Activated naive CD4-positive, alpha-beta T cell treated with anti-CD3 and anti-CD28 coated beads for 36 hours (primary cell): ENCODE measurements around the gene ATG2B. TPM values are rescaled to one million over a fixed set of nuclear protein-coding genes. Genes with fewer than 3 reads are reported as not detected.

ENCODE experiments used
- CTCF ChIA-PET: fragments of 350-600 bp; sonication (Branson Sonifier 250); formaldehyde crosslinking; loops from one replicate; lab custom pipeline; 2021; ENCODE audit warnings: antibody characterized with exemption; lab: Charles Lee
- DNase-seq: peaks from one replicate; pipeline ENCODE4 v3.0.0-alpha.2; 2020
- H3K27ac Mint-ChIP-seq: one replicate; pipeline ENCODE4 v1.8.0; 2021; ENCODE audit warnings: mild to moderate bottlenecking, mixed read lengths
- H3K27me3 Mint-ChIP-seq: one replicate; pipeline ENCODE4 v1.8.0; 2021; ENCODE audit warnings: low read depth, mixed read lengths
- H3K36me3 Mint-ChIP-seq: one replicate; pipeline ENCODE4 v1.8.0; 2021; ENCODE audit warnings: low read depth, mixed read lengths
- H3K4me1 Mint-ChIP-seq: one replicate; pipeline ENCODE4 v1.8.0; 2021; ENCODE audit warnings: low read depth, mixed read lengths
- H3K4me3 Mint-ChIP-seq: one replicate; pipeline ENCODE4 v1.8.0; 2021; ENCODE audit warnings: mild to moderate bottlenecking, moderate library complexity, mixed read lengths
- H3K9me3 Mint-ChIP-seq: one replicate; pipeline ENCODE4 v1.8.0; 2021; ENCODE audit warnings: mixed read lengths
- intact Hi-C: fragments of 100-400 bp; cut with micrococcal nuclease; formaldehyde crosslinking; loops from one replicate; pipeline ENCODE4 v1.15.1; 2023
- total RNA-seq, 2 experiments: library from RNA; stranded (reverse); gene quantifications; one replicate each; pipeline ENCODE4 v1.2.3, GENCODE V29; 2021

The ATG2B gene
- total RNA-seq, 2 experiments from 2014 or later: 12.8 to 15.3 TPM

DNA sequence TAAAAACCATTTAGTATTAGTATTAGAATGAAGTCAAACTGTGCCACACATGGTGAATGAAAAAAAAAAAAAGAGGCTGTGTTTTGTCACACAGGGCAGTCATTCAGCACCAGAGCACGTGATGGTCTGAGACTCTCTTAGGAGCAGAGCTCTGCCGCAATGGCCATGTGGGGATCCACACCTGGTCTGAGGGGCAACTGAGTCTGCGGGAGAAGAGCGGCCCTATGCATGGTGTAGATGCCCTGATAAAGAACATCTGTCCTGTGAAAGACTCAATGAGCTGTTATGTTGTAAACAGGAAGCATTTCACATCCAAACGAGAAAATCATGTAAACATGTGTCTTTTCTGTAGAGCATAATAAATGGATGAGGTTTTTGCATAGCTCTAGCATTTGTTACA lies 119.4 kb downstream of the ATG2B start:
- CTCF ChIA-PET: interaction anchor here (1.5 kb wide), 1 partner anchor 249 kb away, joined by 4 read pairs; no protein-coding TSS in a partner anchor
- H3K4me3 Mint-ChIP-seq: no peak overlapping the region
- H3K36me3 Mint-ChIP-seq: no peaks in the 10 kb centered on the region
- intact Hi-C loops: no loop called here
- no peaks in the 10 kb centered on the region for H3K9me3 Mint-ChIP-seq
- no peak overlapping the region for H3K27ac Mint-ChIP-seq
- DNase-seq: no peak
- H3K4me1 Mint-ChIP-seq: no peaks in the 10 kb centered on the region
- peaks cover 5% of the 10 kb centered on the region for H3K27me3 Mint-ChIP-seq

DNA sequence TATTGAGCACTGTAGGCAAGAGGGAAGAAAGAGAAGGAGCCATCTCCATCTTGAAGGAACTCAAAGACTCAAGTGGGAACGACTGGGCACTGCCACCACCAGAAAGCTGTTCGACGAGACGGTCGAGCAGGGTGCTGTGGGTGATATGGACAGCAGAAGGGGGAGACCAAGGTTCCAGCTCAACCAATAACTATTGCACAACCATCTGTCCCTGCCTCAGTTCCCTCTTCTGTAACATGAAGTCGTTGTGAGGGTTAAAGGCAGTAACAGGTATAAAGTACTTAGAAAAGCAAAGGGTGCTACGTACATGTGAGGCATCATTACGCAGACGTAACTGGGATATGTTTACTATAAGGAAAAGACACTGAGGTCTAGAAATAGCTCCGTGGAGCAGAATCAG lies 121.0 kb downstream of the ATG2B start:
- intact Hi-C loops: no loop called here
- Mint-ChIP-seq H3K36me3 (no peaks in the 10 kb centered on the region), H3K9me3 (no peaks in the 10 kb centered on the region), H3K27me3 (peaks cover 5% of the 10 kb centered on the region), H3K4me3 (no peak overlapping the region), H3K4me1 (no peaks in the 10 kb centered on the region), H3K27ac (no peak overlapping the region)
- CTCF ChIA-PET: interaction anchor here (1.5 kb wide), 1 partner anchor 248 kb away, joined by 4 read pairs; no protein-coding TSS in a partner anchor
- DNase-seq: no peak

DNA sequence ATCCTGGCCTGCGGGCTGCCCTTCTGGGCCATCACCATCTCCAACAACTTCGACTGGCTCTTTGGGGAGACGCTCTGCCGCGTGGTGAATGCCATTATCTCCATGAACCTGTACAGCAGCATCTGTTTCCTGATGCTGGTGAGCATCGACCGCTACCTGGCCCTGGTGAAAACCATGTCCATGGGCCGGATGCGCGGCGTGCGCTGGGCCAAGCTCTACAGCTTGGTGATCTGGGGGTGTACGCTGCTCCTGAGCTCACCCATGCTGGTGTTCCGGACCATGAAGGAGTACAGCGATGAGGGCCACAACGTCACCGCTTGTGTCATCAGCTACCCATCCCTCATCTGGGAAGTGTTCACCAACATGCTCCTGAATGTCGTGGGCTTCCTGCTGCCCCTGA lies 122.5 kb downstream of the ATG2B start:
- Mint-ChIP-seq H3K9me3 (no peaks in the 10 kb centered on the region), H3K36me3 (no peaks in the 10 kb centered on the region), H3K27ac (no peak overlapping the region), H3K27me3 (peaks cover under 1% of the 10 kb centered on the region), H3K4me1 (no peaks in the 10 kb centered on the region), H3K4me3 (no peak overlapping the region)
- intact Hi-C loops: no loop called here
- no peak for DNase-seq
- CTCF ChIA-PET: no interaction called here

DNA sequence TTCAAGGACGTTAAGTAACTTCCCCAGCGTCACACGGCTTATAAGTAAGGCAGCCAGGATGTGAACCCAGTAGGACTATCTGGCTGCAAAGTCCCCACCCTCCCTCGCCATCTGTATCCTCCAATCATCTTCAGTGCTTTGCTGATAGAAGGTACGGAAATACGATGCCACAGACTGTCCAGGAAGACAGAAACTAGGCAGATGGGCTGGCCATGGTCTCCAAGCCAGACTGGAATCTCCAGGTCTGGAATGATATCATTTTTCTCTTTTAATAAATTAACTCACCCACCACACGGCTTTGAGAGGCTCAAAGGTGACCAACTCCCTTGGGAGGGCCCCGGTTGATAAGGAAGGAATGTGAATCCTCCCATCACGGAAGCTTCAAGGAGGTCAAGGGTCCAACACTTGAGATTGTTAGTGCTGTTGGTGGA lies 123.4 kb downstream of the ATG2B start:
- intact Hi-C loops: no loop called here
- CTCF ChIA-PET: no interaction called here

DNA sequence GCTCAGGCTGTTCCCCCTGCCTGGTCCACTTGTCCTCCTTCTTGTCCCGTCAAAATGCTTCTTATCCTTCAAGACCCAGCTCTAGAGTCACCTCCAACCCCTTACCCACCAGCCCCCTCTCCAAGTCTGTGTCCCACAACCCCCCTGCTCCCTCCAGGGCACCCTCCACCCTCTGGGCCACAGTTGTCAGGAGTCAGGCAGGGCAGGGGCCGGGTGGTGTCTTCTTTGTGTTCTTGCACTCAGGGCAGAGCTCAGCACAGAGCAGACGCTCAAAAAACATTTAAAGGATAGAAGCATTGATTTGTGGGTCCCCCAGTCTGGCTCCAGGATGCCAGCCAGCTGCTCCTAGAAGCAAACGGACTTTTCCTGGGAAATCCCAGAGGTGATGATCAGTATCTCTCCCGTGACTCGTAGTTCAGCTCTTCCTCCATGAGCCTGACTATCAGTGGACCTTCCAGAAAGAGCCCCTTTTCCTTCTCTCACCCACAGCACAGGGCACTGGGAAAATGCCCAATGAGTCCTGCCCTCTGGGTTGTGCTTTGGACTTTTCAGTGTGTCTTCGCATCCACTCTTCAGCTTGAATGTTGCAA lies 124.4 kb downstream of the ATG2B start:
- H3K4me3 Mint-ChIP-seq: no peak overlapping the region
- no peaks in the 10 kb centered on the region for H3K4me1 Mint-ChIP-seq
- DNase-seq: no peak
- CTCF ChIA-PET: no interaction called here
- H3K9me3 Mint-ChIP-seq: no peaks in the 10 kb centered on the region
- intact Hi-C loops: no loop called here
- H3K36me3 Mint-ChIP-seq: no peaks in the 10 kb centered on the region
- no peaks in the 10 kb centered on the region for H3K27me3 Mint-ChIP-seq
- no peak overlapping the region for H3K27ac Mint-ChIP-seq

More for the DNA sequence above, 123.4 kb downstream of the ATG2B start:
- no peaks in the 10 kb centered on the region for H3K4me1 Mint-ChIP-seq
- DNase-seq: no peak
- H3K36me3 Mint-ChIP-seq: no peaks in the 10 kb centered on the region
- no peaks in the 10 kb centered on the region for H3K9me3 Mint-ChIP-seq
- H3K27me3 Mint-ChIP-seq: no peaks in the 10 kb centered on the region
- no peak overlapping the region for H3K27ac Mint-ChIP-seq
- no peak overlapping the region for H3K4me3 Mint-ChIP-seq

DNA sequence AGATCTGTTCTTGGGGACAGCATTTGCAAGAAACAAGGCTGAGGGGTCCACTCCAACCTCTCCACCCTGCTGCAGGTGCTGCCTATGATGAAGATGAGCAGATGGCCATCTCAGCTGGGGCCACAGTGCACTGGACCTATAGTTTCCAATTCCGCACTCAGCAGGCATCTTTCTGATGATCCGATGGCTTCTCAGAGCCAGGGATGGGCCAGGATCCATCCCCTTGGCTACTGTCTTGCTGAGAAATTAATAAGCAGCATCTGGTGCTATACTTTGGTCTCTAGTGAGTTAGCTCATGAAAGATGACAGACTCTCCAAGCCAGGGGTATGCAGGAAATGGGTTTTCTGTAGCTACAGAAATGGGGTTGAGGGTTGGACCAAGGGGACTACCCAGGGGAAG lies 125.5 kb downstream of the ATG2B start:
- no peak for DNase-seq
- no peaks in the 10 kb centered on the region for H3K36me3 Mint-ChIP-seq
- CTCF ChIA-PET: interaction anchor here (0.5 kb wide), 1 partner anchor 123 kb away, joined by 3 read pairs; no protein-coding TSS in a partner anchor
- no peaks in the 10 kb centered on the region for H3K27me3 Mint-ChIP-seq
- no peak overlapping the region for H3K27ac Mint-ChIP-seq
- no peaks in the 10 kb centered on the region for H3K9me3 Mint-ChIP-seq
- H3K4me1 Mint-ChIP-seq: no peaks in the 10 kb centered on the region
- intact Hi-C loops: no loop called here
- H3K4me3 Mint-ChIP-seq: no peak overlapping the region

DNA sequence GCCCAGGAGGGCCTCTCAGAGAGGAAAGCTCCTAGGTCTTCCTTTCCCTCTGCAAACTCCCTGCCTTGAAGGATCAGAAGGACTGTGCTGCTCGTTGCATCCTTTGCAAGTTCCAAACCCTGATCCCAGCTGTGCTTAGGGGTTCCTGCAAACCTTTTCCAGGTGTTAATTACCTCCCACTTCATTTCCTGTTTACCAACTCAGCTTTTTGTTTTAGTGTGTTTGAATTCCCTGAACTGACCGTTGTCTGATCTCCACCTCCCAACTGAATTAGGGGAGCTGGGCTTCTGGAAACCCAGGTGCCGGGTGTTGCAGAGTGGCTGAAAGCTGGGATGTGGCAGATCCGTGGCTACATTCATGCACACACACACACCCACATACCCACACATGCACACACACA lies 127.7 kb downstream of the ATG2B start:
- CTCF ChIA-PET: no interaction called here
- H3K9me3 Mint-ChIP-seq: no peaks in the 10 kb centered on the region
- no peak for DNase-seq

DNA sequence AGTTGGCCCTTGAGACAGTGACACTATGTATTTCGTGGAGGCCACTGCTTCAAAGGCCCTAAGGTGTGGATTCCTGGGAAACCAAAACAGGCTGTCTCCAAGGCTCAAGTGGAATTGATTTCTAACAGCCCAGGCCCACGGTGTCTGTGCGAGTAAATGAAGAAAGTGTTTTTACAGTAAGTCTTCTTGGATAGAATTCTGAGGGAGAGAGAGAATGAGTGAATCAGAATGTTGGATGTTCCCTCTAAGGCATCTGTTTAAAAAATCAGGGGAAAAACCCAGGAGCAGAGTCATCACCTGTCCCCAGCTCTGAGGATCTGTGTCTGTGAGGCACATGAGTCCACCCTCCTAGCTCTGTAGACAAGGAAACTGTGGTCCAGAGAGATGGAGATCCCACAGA lies 129.5 kb downstream of the ATG2B start:
- H3K4me3 Mint-ChIP-seq: no peak overlapping the region
- intact Hi-C loops: no loop called here
- H3K4me1 Mint-ChIP-seq: no peaks in the 10 kb centered on the region
- CTCF ChIA-PET: no interaction called here
- DNase-seq: no peak
- H3K9me3 Mint-ChIP-seq: no peaks in the 10 kb centered on the region
- no peak overlapping the region for H3K27ac Mint-ChIP-seq
- no peaks in the 10 kb centered on the region for H3K27me3 Mint-ChIP-seq
- H3K36me3 Mint-ChIP-seq: no peaks in the 10 kb centered on the region

More for the DNA sequence above, 127.7 kb downstream of the ATG2B start:
- Mint-ChIP-seq H3K4me1 (no peaks in the 10 kb centered on the region), H3K4me3 (no peak overlapping the region), H3K27me3 (no peaks in the 10 kb centered on the region), H3K36me3 (no peaks in the 10 kb centered on the region), H3K27ac (no peak overlapping the region)
- intact Hi-C loops: no loop called here

DNA sequence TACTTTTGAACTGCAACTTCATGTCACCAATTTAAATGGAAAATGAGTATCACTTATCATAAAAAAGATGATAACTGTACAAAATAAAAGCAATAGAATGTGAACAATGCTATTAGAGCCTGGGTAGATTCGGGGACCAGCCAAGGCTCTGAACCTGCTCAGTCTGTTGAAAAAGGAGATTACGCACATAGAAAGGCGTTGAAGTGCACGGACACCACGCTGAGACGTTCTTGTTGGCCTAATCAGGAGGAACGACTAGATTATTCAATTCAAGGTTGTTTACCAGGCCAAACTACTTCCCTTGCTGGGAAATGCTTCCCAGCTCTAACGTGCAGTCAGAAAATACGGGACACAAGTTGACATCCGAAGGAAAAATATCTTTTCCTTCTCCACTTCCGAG lies 130.6 kb downstream of the ATG2B start:
- Mint-ChIP-seq H3K4me3 (no peak overlapping the region), H3K9me3 (peaks cover 5% of the 10 kb centered on the region), H3K4me1 (no peaks in the 10 kb centered on the region), H3K27ac (no peak overlapping the region), H3K36me3 (no peaks in the 10 kb centered on the region), H3K27me3 (no peaks in the 10 kb centered on the region)
- DNase-seq: no peak
- intact Hi-C loops: no loop called here
- CTCF ChIA-PET: no interaction called here

DNA sequence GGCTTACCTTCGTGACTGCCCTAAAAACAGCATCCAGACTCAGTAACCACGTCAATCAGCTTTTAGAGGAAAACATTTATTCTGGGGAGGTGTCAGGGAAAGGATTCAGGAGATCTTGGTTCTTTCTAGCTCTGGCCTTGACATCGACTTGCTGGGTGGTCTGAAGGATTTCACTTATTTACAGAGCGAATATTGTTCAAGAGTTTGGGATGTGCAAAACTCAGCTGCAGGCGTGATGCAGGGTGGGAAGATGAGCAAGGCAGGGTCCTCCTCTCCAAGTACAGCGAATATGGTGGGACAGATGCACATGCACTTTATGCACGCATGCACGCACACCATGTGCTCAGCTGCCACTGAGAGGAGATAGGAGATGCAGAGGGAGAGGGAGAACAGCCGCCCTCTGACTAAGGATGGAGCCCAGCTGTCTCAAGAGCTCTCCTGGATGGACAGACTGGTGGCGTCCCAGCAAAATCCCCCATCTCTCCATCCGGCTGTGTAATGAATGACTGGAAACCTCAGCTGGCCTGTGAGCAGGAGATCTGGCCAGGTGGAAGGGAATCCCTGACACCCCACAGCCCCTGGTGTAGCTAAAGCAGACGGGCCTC lies 131.5 kb downstream of the ATG2B start:
- Mint-ChIP-seq H3K4me1 (no peaks in the 10 kb centered on the region), H3K4me3 (no peak overlapping the region), H3K27me3 (no peaks in the 10 kb centered on the region), H3K27ac (no peak overlapping the region), H3K9me3 (peaks cover 7% of the 10 kb centered on the region), H3K36me3 (no peaks in the 10 kb centered on the region)
- DNase-seq: no peak
- intact Hi-C loops: no loop called here
- CTCF ChIA-PET: no interaction called here

DNA sequence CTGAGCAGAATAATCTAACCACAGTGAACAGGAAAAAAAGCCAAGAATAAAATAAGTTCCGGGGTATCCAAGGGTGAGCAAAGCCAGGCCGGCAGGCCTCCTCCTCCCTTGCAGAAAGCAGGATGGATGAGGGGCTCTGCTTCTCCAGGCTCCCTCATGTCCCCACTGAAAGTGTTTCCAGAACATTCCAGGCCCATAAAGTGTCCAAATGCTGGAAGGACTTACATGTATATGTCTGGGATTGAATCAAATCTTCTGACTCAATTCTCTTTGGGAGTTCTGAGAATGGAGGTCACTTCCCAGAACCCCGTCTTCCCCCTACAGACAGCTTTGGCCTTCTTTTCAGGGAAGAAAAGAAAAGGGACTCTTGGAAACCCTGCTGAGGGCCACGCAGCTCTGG lies 132.1 kb downstream of the ATG2B start:
- H3K4me1 Mint-ChIP-seq: no peaks in the 10 kb centered on the region
- intact Hi-C loops: no loop called here
- H3K36me3 Mint-ChIP-seq: no peaks in the 10 kb centered on the region
- no peak overlapping the region for H3K4me3 Mint-ChIP-seq
- no peak overlapping the region for H3K27ac Mint-ChIP-seq
- CTCF ChIA-PET: no interaction called here
- no peak for DNase-seq
- peaks cover 7% of the 10 kb centered on the region for H3K9me3 Mint-ChIP-seq
- H3K27me3 Mint-ChIP-seq: no peaks in the 10 kb centered on the region

DNA sequence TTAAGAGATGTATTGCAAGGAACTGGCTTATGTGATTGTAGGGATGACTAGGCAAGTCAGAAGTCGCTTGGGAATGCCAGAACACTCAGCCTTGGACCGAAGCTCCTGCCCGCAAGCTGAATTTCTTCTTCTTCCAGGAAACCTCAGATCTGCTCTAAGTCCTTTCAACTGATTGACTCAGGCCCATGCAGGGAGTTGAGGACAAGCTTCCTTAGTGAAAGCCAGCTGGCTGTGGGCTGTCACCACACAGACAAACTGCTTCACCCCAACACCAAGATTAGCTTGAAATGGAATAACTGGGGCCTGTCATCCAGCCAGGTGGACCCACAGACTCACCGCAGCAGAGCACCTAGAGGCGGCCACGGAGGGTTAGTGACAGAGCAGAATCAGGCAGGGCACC lies 133.8 kb downstream of the ATG2B start:
- intact Hi-C loops: no loop called here
- H3K27me3 Mint-ChIP-seq: no peaks in the 10 kb centered on the region
- no peaks in the 10 kb centered on the region for H3K36me3 Mint-ChIP-seq
- no peaks in the 10 kb centered on the region for H3K4me1 Mint-ChIP-seq
- no peak overlapping the region for H3K4me3 Mint-ChIP-seq
- DNase-seq: no peak
- H3K9me3 Mint-ChIP-seq: peaks cover 7% of the 10 kb centered on the region
- CTCF ChIA-PET: no interaction called here
- no peak overlapping the region for H3K27ac Mint-ChIP-seq
